ENCODE data around the gene DUSP19.

DUSP19 gene

GRCh38 chr2:183069174-183069573, 9.4 kb upstream of the DUSP19 start:
- DNase-seq, result no peak

GRCh38 chr2:183070942-183071844, 7.4 kb upstream of the DUSP19 start:
- DNase-seq, result no peak

- no peak for DNase-seq
These were observed 6.4 kb upstream of the DUSP19 start for GRCh38 chr2:183072177-183072576.

- DNase-seq, result peak in 1 of 2 experiments; percentile 55
These were observed 434 bp upstream of the DUSP19 start for GRCh38 chr2:183078163-183078463.

- peak in 1 of 2 experiments; percentile 27 for DNase-seq
These were observed 710 bp downstream of the DUSP19 start for GRCh38 chr2:183079139-183079775.

GRCh38 chr2:183081911-183082310, 3.4 kb downstream of the DUSP19 start:
- no peak for DNase-seq

- no peak for DNase-seq
These were observed 9.5 kb downstream of the DUSP19 start for GRCh38 chr2:183088061-183088460.

- no peak for DNase-seq
These were observed 10.8 kb downstream of the DUSP19 start for GRCh38 chr2:183089192-183089851.

- no peak for DNase-seq
These were observed 12.9 kb downstream of the DUSP19 start for GRCh38 chr2:183091318-183091953.

GRCh38 chr2:183091954-183092345, 13.4 kb downstream of the DUSP19 start:
- DNase-seq, result no peak

GRCh38 chr2:183093857-183094657, 15.5 kb downstream of the DUSP19 start:
- DNase-seq, result no peak

- DNase-seq, result no peak
These were observed 27.0 kb downstream of the DUSP19 start for GRCh38 chr2:183105402-183106134.

GRCh38 chr2:183112577-183112976, 34.0 kb downstream of the DUSP19 start:
- DNase-seq, result no peak

GRCh38 chr2:183113630-183114029, 35.1 kb downstream of the DUSP19 start:
- DNase-seq, result no peak

GRCh38 chr2:183117226-183117625, 38.7 kb downstream of the DUSP19 start:
- DNase-seq, result no peak

GRCh38 chr2:183123117-183123958, 44.8 kb downstream of the DUSP19 start:
- DNase-seq, result no peak

GRCh38 chr2:183123959-183124221, 45.3 kb downstream of the DUSP19 start:
- DNase-seq, result no peak

- DNase-seq, result peak; percentile 90 to 95
These were observed 45.8 kb downstream of the DUSP19 start, which contains the start of gene NUP35 for GRCh38 chr2:183124222-183124956. TSS of gene NUP35 (plus strand) at chr2:183124443. CDS start at chr2:183124458, 15 bp downstream.

GRCh38 chr2:183124957-183125255, 46.4 kb downstream of the DUSP19 start:
- no peak for DNase-seq

- peak in 1 of 2 experiments; percentile 12 for DNase-seq
These were observed 47.3 kb downstream of the DUSP19 start for GRCh38 chr2:183125659-183126341.
